H7 (cell line): Measurements from ENCODE around the gene GPR6. TPM values are rescaled to one million over a fixed set of nuclear protein-coding genes. Genes with fewer than 3 reads are reported as not detected.
A peak's percentile ranks its signal among the peaks of the same experiment; 100 is the strongest.

ENCODE experiments used
- DNase-seq: peaks from one replicate; pipeline ENCODE4 v3.0.0; 2012
- H3K27me3 ChIP-seq: 2 replicates; pipeline ENCODE4 v1.6.0; 2011; ENCODE audit warnings: mild to moderate bottlenecking, low read length; ENCODE audit not compliant: control insufficient read depth, insufficient read depth
- H3K36me3 ChIP-seq: replicated peaks from 2 replicates; pipeline ENCODE4 v1.5.1; 2011; ENCODE audit warnings: low read length; ENCODE audit not compliant: control insufficient read depth, insufficient read depth
- H3K4me3 ChIP-seq: 2 replicates; pipeline ENCODE4 v1.5.1; 2011; ENCODE audit warnings: low read depth, mild to moderate bottlenecking, control low read depth, low read length, moderate library complexity; ENCODE audit not compliant: insufficient read depth
- total RNA-seq: library from RNA; depleted of rRNA; stranded (reverse); fragments of >200 nt; shearing (Covaris generic); gene quantifications from 2 replicates; pipeline ENCODE4 v1.2.3, GENCODE V29; 2014; rRNA removed

GPR6 gene
- total RNA-seq: 0.14 and 0.63 TPM in 2 replicates

DNA sequence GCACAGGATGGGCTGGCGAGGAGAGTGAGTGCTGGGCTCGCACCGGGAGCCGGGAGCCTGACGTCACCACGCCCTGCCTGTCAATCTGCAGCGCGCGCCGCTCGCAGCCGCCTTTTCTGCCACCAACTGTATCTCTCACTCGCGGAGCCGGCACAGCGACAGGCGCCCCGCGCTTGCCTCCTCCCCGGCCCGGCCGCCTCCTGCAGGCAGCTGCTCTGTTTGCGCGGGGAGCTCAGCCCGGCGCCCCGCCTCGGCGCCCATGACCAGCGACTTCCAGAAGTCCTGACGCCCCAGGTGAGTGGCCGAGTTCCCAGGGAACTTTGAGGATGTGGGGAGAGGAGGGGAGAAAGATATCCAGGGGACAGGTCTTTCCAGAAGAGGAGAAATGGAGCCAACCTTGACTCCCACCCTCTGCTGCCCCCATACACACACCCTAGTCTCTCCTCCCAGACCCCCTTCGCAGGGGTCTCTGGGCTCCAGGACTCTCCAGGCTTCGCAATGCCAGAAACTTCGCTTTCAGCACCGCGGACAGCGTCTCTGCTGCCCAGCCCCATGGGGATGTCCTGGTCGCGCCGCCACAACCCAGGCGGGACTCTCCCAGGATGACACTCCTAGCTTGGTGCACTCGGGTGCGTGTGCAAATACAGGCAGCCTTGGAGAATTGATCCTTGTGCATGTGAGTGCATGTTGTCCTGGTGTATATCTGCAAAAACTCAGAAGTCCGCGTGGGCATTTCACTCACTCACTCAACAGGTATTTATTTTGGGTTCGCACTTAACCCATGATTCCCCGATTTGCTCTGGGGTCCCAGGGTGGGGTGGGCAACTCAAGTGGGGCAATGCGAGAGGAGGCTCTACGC lies at the start of gene GPR6:
GPR6 (plus strand) TSS at position 138 of the 859 bp plus-strand sequence. CDS start 802 bp downstream, outside the sequence.
- H3K4me3 ChIP-seq: peak within 1 kb of the TSS; percentile 55
- H3K27me3 ChIP-seq: peaks cover 18% of the 10 kb centered on the region

DNA sequence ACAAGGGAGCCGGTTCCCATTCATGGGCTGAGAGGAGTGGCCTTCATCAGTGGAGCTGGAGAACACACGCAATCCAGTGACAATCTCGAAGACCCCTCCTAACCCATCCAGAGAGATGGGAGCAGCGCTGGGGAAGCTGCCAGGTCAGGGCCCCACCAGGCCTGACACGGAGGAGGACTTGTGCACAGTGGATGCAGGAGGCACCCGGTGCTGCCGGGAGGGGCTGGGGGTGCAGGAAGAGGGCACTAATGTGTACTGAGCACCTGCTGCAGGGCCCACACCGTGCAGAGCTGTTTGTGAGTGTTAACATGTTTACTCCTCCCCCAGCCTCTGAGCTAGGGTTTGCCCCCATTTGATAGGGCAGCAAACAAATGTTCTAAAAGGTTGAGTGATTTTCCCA lies 43.8 kb upstream of the GPR6 start:
- no peak overlapping the region for H3K4me3 ChIP-seq
- no peaks in the 10 kb centered on the region for H3K36me3 ChIP-seq
- H3K27me3 ChIP-seq: no peaks in the 10 kb centered on the region
- DNase-seq: no peak

More for the DNA sequence above, at the start of gene GPR6:
- peak; percentile 91 for DNase-seq
- no peaks in the 10 kb centered on the region for H3K36me3 ChIP-seq

DNA sequence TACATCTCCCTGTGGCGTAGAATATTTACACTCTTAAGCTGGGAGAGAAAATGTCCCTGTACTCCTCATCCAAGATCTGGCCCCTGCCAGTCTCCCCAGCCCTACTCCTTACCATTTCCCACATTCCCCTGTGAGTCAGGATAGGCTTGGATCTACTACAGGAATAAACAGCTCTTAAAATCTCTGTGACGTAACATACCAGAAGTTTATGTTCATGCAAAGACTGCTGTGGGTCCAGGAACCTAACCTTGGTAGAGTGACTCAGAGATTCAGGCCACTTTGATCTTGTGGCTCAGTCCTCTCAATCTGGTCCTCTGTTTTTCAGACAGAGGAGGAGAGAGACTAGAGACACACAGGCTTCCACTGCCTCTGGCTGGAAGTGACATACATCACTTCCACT lies 38.5 kb upstream of the GPR6 start:
- DNase-seq: no peak
- H3K36me3 ChIP-seq: no peaks in the 10 kb centered on the region
- no peaks in the 10 kb centered on the region; the same call in 1 of the 2 replicates for H3K27me3 ChIP-seq
- H3K4me3 ChIP-seq: no peak overlapping the region

DNA sequence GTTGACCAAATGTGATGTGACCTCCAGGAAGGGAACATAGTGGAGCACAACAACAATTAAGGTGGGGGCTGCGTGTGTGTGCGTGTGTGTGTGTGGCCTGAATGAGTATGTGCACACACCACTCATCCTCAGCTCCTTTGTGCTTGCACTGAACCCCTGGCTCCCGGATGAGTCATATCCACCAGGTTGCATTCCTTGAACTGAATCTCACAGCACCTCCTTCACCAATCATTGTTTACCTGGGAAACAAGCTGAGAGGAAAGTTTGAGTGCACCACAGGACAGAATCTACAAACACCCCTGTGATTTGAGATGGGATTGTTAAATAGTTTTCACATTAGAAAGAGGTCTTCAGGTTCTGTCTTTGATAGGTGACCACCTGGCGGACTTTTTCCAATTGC lies 33.7 kb upstream of the GPR6 start:
- Histone ChIP-seq H3K27me3 (no peaks in the 10 kb centered on the region; the same call in 1 of the 2 replicates), H3K36me3 (no peaks in the 10 kb centered on the region), H3K4me3 (no peak overlapping the region)
- DNase-seq: peak; percentile 69

DNA sequence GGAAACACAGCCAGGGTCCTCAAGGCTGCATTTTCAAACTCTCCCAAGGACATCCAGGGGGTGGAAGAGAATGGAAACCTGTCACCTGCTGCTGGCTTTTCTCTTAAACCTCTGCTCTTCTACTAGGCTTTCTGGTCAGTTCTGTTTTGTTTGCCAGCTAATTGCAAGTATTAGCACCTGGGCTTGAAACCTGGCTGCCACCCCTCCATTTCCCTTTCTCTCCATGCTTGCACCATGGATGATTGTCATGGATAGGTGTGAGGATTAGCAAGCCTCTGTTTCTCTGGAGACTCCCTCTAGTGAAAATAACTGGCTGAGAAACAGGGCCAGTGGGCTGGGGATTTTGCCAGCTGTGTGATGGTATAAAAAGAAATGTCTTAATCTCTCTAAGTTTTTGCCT lies 33.0 kb upstream of the GPR6 start:
- no peak for DNase-seq
- H3K36me3 ChIP-seq: no peaks in the 10 kb centered on the region
- no peaks in the 10 kb centered on the region; the same call in 1 of the 2 replicates for H3K27me3 ChIP-seq
- no peak overlapping the region for H3K4me3 ChIP-seq

DNA sequence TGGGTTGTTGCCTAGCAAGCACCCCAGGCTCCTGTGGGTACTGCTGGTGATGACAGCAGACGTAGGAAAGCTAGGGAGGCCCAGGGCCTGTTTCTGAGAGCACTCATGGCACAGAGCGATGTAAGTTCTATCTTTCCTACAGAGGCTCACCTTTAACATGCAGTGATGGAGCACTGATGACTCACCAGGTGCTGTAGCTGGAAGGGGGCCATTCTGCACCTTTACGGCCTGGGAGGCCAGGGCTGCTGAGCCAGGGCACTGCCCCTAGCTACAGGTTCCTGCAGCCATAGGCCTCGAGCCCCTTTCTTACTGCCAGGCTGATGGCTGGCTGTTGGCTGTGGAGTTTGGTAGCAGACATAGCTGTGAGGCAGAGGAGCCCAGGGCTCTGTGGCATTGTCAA lies 31.1 kb upstream of the GPR6 start:
- DNase-seq: no peak
- H3K4me3 ChIP-seq: no peak overlapping the region
- no peaks in the 10 kb centered on the region for H3K36me3 ChIP-seq
- no peaks in the 10 kb centered on the region; the same call in 1 of the 2 replicates for H3K27me3 ChIP-seq

DNA sequence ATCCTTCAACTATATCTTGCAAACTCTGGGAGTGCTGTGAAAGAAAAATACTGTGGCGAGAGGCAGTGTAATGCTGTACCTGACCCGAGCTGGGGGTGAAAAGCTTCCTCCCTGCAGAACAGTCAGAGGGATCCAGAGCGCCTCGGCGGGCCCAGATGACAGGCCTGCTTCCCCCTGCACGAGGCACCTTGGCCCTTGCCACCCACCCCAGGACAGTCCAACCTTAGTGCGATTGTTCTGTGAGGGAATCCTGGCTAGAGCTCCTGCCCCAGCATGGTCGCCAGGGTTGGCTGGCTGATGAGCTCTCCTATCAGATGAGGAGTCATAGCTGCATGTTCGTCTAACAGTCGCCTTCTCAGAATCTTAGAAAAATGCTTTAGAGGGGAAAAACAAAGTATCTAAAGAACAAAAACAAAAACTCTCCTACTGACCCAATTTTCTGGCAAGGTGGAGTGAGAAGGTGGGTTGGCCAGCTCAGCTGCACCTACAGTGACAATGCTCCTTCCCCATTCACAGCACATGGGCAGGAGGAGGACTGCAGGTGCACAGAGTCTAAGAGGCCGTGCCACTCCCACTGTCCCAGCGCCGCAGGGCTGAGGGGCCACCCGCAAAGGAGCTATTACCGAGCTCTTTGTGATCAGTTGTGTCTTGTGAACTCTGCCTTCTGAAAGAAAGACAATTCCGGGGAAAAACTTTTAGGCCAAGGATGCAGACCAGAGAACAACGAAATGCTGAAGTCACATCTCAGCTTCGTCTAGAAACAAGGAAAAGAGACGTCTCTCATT lies 28.6 kb upstream of the GPR6 start:
- DNase-seq: no peak
- Histone ChIP-seq H3K36me3 (no peaks in the 10 kb centered on the region), H3K4me3 (no peak overlapping the region), H3K27me3 (no peaks in the 10 kb centered on the region)

- no peak for DNase-seq
- Histone ChIP-seq H3K36me3 (no peaks in the 10 kb centered on the region), H3K4me3 (no peak overlapping the region), H3K27me3 (no peaks in the 10 kb centered on the region)
Measured at GRCh38 chr6:109955491-109955890, 22.6 kb upstream of the GPR6 start.

DNA sequence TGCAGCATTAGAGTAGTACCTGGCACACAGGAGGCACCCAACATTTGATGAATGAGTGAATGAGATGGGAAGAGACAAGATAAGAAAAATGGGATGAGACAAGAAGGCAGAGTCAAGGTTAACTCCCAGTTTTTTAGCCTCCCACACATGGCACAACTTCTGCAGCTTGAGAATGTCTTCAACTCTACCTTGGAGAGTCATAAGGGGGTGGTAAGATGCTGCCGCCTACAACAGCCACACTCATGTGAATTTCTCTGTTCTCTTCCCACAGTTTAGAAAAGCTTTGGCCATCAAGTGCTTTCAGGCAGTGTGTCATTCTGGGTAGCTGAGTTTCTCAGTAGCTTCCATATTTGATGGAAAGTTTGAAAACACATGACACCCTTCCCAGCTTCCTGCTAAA lies 19.5 kb upstream of the GPR6 start:
- DNase-seq: no peak
- Histone ChIP-seq H3K27me3 (no peaks in the 10 kb centered on the region), H3K36me3 (no peaks in the 10 kb centered on the region), H3K4me3 (no peak overlapping the region)

DNA sequence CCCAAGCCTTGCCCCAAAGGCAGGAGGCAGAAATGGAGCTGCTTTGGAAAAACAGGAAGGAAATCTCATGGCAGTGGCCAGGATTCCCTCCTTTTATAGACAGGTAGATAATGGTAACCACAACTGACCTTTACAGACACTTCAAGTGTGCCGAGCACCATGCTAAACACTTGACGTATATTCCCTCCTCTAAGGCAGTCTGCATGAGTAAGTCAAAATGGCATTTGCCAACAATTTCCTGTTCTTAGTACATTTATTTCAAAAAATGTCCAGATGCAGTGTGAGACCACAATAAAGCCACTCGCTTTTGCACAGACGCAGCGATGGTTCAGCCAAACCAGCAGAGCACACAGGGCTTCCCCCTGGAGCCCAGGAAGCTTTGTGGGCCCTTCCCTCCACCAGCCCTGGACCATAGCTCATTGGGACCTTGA lies 16.5 kb upstream of the GPR6 start:
- no peak for DNase-seq
- H3K36me3 ChIP-seq: no peaks in the 10 kb centered on the region
- H3K27me3 ChIP-seq: no peaks in the 10 kb centered on the region
- H3K4me3 ChIP-seq: no peak overlapping the region

DNA sequence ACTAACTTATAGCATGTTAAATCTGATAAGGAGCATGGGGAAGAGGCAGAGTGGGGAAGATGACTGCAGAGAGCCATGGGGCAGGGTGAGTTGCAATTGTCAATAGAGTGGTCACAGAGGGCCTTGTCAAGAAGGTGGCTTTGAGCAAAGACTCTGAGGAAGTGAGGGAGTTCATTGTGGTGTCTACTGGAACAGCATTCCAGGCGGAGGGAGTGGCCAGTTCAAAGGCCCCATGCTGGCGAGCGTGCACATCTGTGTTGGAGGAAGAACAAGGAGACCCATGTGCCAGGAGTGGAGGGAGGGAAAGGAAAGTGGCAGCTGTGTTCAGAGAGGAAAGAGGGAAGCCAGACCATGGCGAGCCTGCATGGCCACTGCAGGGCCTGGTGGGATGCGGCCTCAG lies 15.8 kb upstream of the GPR6 start:
- H3K4me3 ChIP-seq: no peak overlapping the region
- H3K36me3 ChIP-seq: no peaks in the 10 kb centered on the region
- DNase-seq: no peak
- no peaks in the 10 kb centered on the region for H3K27me3 ChIP-seq

DNA sequence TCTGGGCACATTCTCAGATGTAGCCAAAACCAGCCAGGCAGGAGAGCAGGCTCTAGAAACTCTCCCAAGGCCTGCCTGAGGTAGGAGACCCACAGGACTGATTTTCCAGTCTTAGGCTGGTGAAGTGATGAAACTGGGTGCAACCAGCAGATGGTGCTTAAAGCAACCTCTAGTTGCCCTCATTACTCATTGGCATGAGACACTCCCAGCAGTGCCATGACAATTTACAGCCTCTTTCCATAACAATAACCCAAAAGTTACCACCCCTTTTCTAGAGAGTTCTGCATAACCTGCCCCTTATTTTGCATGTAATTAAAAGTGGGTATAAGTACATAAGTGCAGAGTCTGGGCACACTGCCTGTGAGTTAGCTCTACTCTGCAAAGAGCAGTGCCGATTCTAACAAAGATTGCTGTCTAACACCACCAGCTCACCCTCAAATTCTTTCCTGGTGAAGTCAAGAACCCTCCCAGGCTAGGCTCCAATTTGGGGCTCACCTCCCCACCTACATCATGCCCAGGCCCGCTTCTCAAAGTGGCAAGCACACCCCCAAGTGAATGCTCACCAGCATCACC lies 14.4 kb upstream of the GPR6 start:
- no peaks in the 10 kb centered on the region for H3K36me3 ChIP-seq
- no peak for DNase-seq
- H3K27me3 ChIP-seq: no peaks in the 10 kb centered on the region
- H3K4me3 ChIP-seq: no peak overlapping the region

DNA sequence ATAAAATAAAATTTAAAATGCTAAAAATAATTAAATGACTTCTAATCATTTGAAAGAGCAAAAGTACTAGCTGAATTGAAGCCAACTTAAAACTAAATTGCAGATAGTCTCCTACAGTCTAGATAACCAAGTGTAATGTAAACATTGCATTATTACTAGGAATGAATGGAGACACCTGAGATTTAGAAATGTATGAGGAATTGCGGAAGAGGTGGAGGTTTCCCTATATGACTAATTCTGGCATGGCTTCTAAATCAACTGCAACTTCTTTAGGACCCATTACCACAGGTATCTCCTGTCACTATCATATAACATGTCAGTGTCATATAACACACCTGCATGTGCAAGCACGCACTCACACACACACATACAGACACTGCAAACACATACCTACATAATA lies 13.2 kb upstream of the GPR6 start:
- Histone ChIP-seq H3K27me3 (no peaks in the 10 kb centered on the region), H3K36me3 (no peaks in the 10 kb centered on the region), H3K4me3 (no peak overlapping the region)

DNA sequence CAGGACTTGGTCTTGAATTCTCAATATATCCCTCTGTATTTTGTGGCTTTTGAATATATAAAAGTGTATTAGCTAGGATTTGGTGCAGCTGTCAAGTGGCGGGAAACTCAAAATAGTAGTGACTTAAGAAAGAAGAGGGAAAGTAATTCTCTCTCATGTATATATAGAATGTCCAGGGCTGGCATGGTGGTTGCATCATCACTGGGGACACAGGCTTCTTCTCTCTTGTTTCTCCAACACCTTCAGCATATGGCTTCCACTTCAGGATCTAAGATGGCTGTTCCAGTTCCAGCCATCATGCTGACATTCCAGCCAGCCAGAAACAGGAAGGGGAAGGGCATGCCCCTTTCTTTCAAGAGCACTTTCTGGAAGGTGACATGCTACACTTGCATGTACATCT lies 11.8 kb upstream of the GPR6 start:
- Histone ChIP-seq H3K36me3 (no peaks in the 10 kb centered on the region), H3K27me3 (no peaks in the 10 kb centered on the region), H3K4me3 (no peak overlapping the region)
- DNase-seq: no peak

More for the DNA sequence above, 13.2 kb upstream of the GPR6 start:
- no peak for DNase-seq
